ENCODE results near the gene PTPRT. TPM values are rescaled to one million over a fixed set of nuclear protein-coding genes. Genes with fewer than 3 reads are reported as not detected.
A peak's percentile ranks its signal among the peaks of the same experiment; 100 is the strongest.

PTPRT gene
- total and polyA plus RNA-seq, 2 of the 13 experiments (the other 11 are each of a cell fraction or from before 2014, with no cell fraction given): under 0.01 to 0.09 TPM

- Histone ChIP-seq H3K27me3 (ENCODE audit: control insufficient read depth in 1 of 2, insufficient read depth in 2 of 2, low read length in 2 of 2) (no peaks in the 10 kb centered on the region), H3K36me3 (replicated peaks in 1 of 2; ENCODE audit: control insufficient read depth in 1 of 2, insufficient read depth in 2 of 2, low read length in 2 of 2) (no peaks in the 10 kb centered on the region), H2AFZ (ENCODE audit: low read length) (no peak overlapping the region), H3K4me3 (replicated peaks in 1 of 3; ENCODE audit: insufficient read depth in 1 of 3, low read depth in 2 of 3, low read length in 3 of 3) (no peak overlapping the region), H4K20me1 (ENCODE audit: insufficient read depth, low read length) (no peaks in the 10 kb centered on the region), H3K79me2 (ENCODE audit: insufficient read depth, low read length) (no peaks in the 10 kb centered on the region), H3K27ac (ENCODE audit: extremely low read length, insufficient read depth, low read length) (no peak overlapping the region), H3K9me3 (ENCODE audit: low read length) (no peaks in the 10 kb centered on the region), H3K4me1 (ENCODE audit: insufficient read depth, low read length) (no peaks in the 10 kb centered on the region), H3K4me2 (ENCODE audit: low read depth, low read length) (no peak overlapping the region), H3K9ac (ENCODE audit: insufficient read depth, low read depth, low read length) (no peak overlapping the region)
- no TSS peak for BruUV-seq (replicated peaks)
- ChIA-PET CTCF (ENCODE audit: low intra/inter-chr PET ratio, low total read pairs) (no interaction called here), POLR2A (no interaction called here)
- in situ Hi-C loops (cut with HindIII; ENCODE audit: extremely low pct_ligation_motif_present, low pct_unique_long_range_greater_than_20kb) (no loop called here), intact Hi-C loops (cut with micrococcal nuclease; ENCODE audit: unreplicated experiment) (no loop called here)
- WGBS (ENCODE audit: low lambda C conversion rate): 5% methylated on average over 2 of the region's 2 CpGs
- DNase-seq (ENCODE audit: low spot score) (no peak), FAIRE-seq (no peak), ATAC-seq (no peak)
- TF ChIP-seq MAFK (conservative IDR thresholded peaks at IDR 0.05 in 1 of 2, IDR thresholded peaks at IDR 0.05 in 1 of 2; ENCODE audit: low read length in 2 of 2): peak; percentile 43 to 58
- TF ChIP-seq MAFF (IDR thresholded peaks at IDR 0.05; ENCODE audit: low read depth, low read length): peak; percentile 52
- TF ChIP-seq, protein P1, sequence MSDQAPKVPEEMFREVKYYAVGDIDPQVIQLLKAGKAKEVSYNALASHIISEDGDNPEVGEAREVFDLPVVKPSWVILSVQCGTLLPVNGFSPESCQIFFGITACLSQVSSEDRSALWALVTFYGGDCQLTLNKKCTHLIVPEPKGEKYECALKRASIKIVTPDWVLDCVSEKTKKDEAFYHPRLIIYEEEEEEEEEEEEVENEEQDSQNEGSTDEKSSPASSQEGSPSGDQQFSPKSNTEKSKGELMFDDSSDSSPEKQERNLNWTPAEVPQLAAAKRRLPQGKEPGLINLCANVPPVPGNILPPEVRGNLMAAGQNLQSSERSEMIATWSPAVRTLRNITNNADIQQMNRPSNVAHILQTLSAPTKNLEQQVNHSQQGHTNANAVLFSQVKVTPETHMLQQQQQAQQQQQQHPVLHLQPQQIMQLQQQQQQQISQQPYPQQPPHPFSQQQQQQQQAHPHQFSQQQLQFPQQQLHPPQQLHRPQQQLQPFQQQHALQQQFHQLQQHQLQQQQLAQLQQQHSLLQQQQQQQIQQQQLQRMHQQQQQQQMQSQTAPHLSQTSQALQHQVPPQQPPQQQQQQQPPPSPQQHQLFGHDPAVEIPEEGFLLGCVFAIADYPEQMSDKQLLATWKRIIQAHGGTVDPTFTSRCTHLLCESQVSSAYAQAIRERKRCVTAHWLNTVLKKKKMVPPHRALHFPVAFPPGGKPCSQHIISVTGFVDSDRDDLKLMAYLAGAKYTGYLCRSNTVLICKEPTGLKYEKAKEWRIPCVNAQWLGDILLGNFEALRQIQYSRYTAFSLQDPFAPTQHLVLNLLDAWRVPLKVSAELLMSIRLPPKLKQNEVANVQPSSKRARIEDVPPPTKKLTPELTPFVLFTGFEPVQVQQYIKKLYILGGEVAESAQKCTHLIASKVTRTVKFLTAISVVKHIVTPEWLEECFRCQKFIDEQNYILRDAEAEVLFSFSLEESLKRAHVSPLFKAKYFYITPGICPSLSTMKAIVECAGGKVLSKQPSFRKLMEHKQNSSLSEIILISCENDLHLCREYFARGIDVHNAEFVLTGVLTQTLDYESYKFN (CRISPR knock-in tag; conservative IDR thresholded peaks at IDR 0.05): no peak
Measured at GRCh38 chr20:42485556-42485955, 704.1 kb downstream of the PTPRT start.

DNA sequence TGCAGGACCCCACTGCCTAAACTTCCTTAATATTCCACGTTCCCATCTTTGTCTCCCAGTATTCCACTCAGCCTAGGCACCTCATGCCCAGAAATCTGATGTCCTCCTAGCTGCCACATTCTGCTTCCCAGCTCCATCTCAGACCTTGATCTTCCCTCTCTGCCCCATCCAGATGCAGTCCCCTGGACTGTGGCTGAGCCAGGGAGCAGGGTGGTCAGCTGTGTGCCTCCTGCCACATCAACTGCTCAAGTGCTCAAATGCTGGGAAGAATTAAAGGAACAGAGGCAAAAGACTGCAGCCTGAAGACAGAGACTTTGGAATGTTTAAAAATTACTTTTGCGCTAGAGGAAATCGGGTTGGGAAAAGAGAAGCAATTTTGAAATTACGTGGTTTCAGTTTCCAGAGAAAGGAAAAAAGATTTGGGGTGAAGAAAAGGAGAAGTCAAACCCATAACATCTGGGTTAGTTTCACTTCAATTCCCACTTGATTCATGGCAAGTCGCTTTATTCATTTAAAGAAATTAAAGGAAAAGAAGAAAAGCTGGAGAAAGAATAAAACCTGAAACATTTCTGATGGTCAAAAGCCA, 704.8 kb downstream of the PTPRT start:
- BruUV-seq (replicated peaks): no TSS peak
- intact Hi-C loops (cut with micrococcal nuclease; ENCODE audit: unreplicated experiment) (no loop called here), in situ Hi-C loops (cut with HindIII; ENCODE audit: extremely low pct_ligation_motif_present, low pct_unique_long_range_greater_than_20kb) (no loop called here)
- no peak overlapping the region for H3K27ac ChIP-seq (ENCODE audit: extremely low read length, insufficient read depth, low read length)
- H3K4me3 ChIP-seq (replicated peaks in 1 of 3; ENCODE audit: insufficient read depth in 1 of 3, low read depth in 2 of 3, low read length in 3 of 3): no peak overlapping the region
- H4K20me1 ChIP-seq (ENCODE audit: insufficient read depth, low read length): no peaks in the 10 kb centered on the region
- ChIA-PET POLR2A (no interaction called here), CTCF (ENCODE audit: low intra/inter-chr PET ratio, low total read pairs) (no interaction called here)
- no peak for ATAC-seq
- FAIRE-seq: no peak
- no peaks in the 10 kb centered on the region for H3K79me2 ChIP-seq (ENCODE audit: insufficient read depth, low read length)
- no peak overlapping the region for H2AFZ ChIP-seq (ENCODE audit: low read length)
- H3K4me2 ChIP-seq (ENCODE audit: low read depth, low read length): no peak overlapping the region
- H3K4me1 ChIP-seq (ENCODE audit: insufficient read depth, low read length): no peaks in the 10 kb centered on the region
- DNase-seq (ENCODE audit: low spot score): no peak
- H3K36me3 ChIP-seq (replicated peaks in 1 of 2; ENCODE audit: control insufficient read depth in 1 of 2, insufficient read depth in 2 of 2, low read length in 2 of 2): no peaks in the 10 kb centered on the region
- H3K27me3 ChIP-seq (ENCODE audit: control insufficient read depth in 1 of 2, insufficient read depth in 2 of 2, low read length in 2 of 2): no peaks in the 10 kb centered on the region
- TF ChIP-seq DRAP1 (CRISPR knock-in tag; IDR thresholded peaks at IDR 0.05) (no peak), ONECUT2 (CRISPR knock-in tag; IDR thresholded peaks at IDR 0.05) (no peak), FLYWCH1 (CRISPR knock-in tag; IDR thresholded peaks at IDR 0.05) (no peak), RFX5 (IDR thresholded peaks at IDR 0.05; ENCODE audit: low read depth, low read length) (no peak)
- no peak overlapping the region for H3K9ac ChIP-seq (ENCODE audit: insufficient read depth, low read depth, low read length)
- WGBS (ENCODE audit: low lambda C conversion rate): 25% methylated on average over 5 of the region's 5 CpGs
- H3K9me3 ChIP-seq (ENCODE audit: low read length): no peaks in the 10 kb centered on the region
